ENCODE data around the gene VPS51. TPM values are rescaled to one million over a fixed set of nuclear protein-coding genes. Genes with fewer than 3 reads are reported as not detected.

VPS51 gene
- polyA plus RNA-seq, 3 donors, result 37.2 to 77.3 (median 39.4) TPM

GRCh38 chr11:65102142-65103095 is 6.4 kb downstream of the VPS51 start:
- no peak overlapping the region for H3K27ac Mint-ChIP-seq
- H3K9ac ChIP-seq (ENCODE audit: insufficient read depth, low read length, poor library complexity, severe bottlenecking), result no peak overlapping the region
- H3K27me3 Mint-ChIP-seq (ENCODE audit: low read depth in 3 of 3), result no peaks in the 10 kb centered on the region
- H4K20me1 ChIP-seq (ENCODE audit: insufficient read depth, low read length), result no peaks in the 10 kb centered on the region
- no peak overlapping the region for H3K4me2 ChIP-seq (replicated peaks; ENCODE audit: extremely low read depth, low read length, poor library complexity, severe bottlenecking)
- intact Hi-C loops (cut with micrococcal nuclease), result no loop called here
- no peak overlapping the region for H3K27ac ChIP-seq (ENCODE audit: low read depth in 1 of 2, low read length in 2 of 2)
- H3K4me3 Mint-ChIP-seq, result no peak overlapping the region
- peaks cover 33 to 48% of the 10 kb centered on the region in 2 donors for H3K36me3 Mint-ChIP-seq
- no peaks in the 10 kb centered on the region for H3K9me3 ChIP-seq (replicated peaks in 1 of 2; ENCODE audit: control insufficient read depth in 1 of 2, insufficient read depth in 1 of 2, low read length in 2 of 2)
- no peaks in the 10 kb centered on the region for H3K27me3 ChIP-seq (ENCODE audit: control insufficient read depth in 2 of 2, insufficient read depth in 2 of 2, low read length in 2 of 2)
- H3K4me3 ChIP-seq (replicated peaks in 1 of 3; ENCODE audit: low read depth in 2 of 3, low read length in 3 of 3), result no peak overlapping the region
- no peak for DNase-seq
- peaks cover 14 to 69% of the 10 kb centered on the region in 2 donors for H3K36me3 ChIP-seq (replicated peaks in 1 of 2; ENCODE audit: control insufficient read depth in 1 of 2, insufficient read depth in 2 of 2, low read length in 2 of 2)
- no peaks in the 10 kb centered on the region for H3K9me3 Mint-ChIP-seq
- TF ChIP-seq, protein P1, sequence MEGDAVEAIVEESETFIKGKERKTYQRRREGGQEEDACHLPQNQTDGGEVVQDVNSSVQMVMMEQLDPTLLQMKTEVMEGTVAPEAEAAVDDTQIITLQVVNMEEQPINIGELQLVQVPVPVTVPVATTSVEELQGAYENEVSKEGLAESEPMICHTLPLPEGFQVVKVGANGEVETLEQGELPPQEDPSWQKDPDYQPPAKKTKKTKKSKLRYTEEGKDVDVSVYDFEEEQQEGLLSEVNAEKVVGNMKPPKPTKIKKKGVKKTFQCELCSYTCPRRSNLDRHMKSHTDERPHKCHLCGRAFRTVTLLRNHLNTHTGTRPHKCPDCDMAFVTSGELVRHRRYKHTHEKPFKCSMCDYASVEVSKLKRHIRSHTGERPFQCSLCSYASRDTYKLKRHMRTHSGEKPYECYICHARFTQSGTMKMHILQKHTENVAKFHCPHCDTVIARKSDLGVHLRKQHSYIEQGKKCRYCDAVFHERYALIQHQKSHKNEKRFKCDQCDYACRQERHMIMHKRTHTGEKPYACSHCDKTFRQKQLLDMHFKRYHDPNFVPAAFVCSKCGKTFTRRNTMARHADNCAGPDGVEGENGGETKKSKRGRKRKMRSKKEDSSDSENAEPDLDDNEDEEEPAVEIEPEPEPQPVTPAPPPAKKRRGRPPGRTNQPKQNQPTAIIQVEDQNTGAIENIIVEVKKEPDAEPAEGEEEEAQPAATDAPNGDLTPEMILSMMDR (IDR thresholded peaks at IDR 0.05), result no peak
- H3K4me1 ChIP-seq (ENCODE audit: control insufficient read depth in 1 of 2, insufficient read depth in 2 of 2, low read length in 2 of 2), result peaks cover 0 to 7% of the 10 kb centered on the region in 2 donors
- H2AFZ ChIP-seq (ENCODE audit: insufficient read depth, low read depth, low read length, poor library complexity, severe bottlenecking), result no peak overlapping the region
- H3K79me2 ChIP-seq (ENCODE audit: insufficient read depth, low read length), result peaks cover 32% of the 10 kb centered on the region
- peaks cover 5% of the 10 kb centered on the region for H3K4me1 Mint-ChIP-seq
- WGBS (ENCODE audit: insufficient coverage), result 100% methylated on average over 5 of the region's 8 CpGs

GRCh38 chr11:65103476-65103875 is 7.5 kb downstream of the VPS51 start:
- no peak overlapping the region for H3K4me2 ChIP-seq (replicated peaks; ENCODE audit: extremely low read depth, low read length, poor library complexity, severe bottlenecking)
- Mint-ChIP-seq H3K36me3 (peaks cover 31 to 48% of the 10 kb centered on the region in 2 donors), H3K9me3 (no peaks in the 10 kb centered on the region), H3K4me3 (no peak overlapping the region), H3K27ac (no peak overlapping the region), H3K27me3 (ENCODE audit: low read depth in 3 of 3) (no peaks in the 10 kb centered on the region), H3K4me1 (peaks cover 5% of the 10 kb centered on the region)
- H3K9me3 ChIP-seq (replicated peaks in 1 of 2; ENCODE audit: control insufficient read depth in 1 of 2, insufficient read depth in 1 of 2, low read length in 2 of 2), result no peaks in the 10 kb centered on the region
- peaks cover 26% of the 10 kb centered on the region for H3K79me2 ChIP-seq (ENCODE audit: insufficient read depth, low read length)
- H3K36me3 ChIP-seq (replicated peaks in 1 of 2; ENCODE audit: control insufficient read depth in 1 of 2, insufficient read depth in 2 of 2, low read length in 2 of 2), result peaks cover 16 to 73% of the 10 kb centered on the region in 2 donors
- no peak overlapping the region for H3K9ac ChIP-seq (ENCODE audit: insufficient read depth, low read length, poor library complexity, severe bottlenecking)
- H4K20me1 ChIP-seq (ENCODE audit: insufficient read depth, low read length), result no peaks in the 10 kb centered on the region
- H2AFZ ChIP-seq (ENCODE audit: insufficient read depth, low read depth, low read length, poor library complexity, severe bottlenecking), result no peak overlapping the region
- no peak overlapping the region for H3K4me3 ChIP-seq (replicated peaks in 1 of 3; ENCODE audit: low read depth in 2 of 3, low read length in 3 of 3)
- no peak overlapping the region for H3K27ac ChIP-seq (ENCODE audit: low read depth in 1 of 2, low read length in 2 of 2)
- H3K27me3 ChIP-seq (ENCODE audit: control insufficient read depth in 2 of 2, insufficient read depth in 2 of 2, low read length in 2 of 2), result no peaks in the 10 kb centered on the region
- H3K4me1 ChIP-seq (ENCODE audit: control insufficient read depth in 1 of 2, insufficient read depth in 2 of 2, low read length in 2 of 2), result peaks cover 0 to 6% of the 10 kb centered on the region in 2 donors
- intact Hi-C loops (cut with micrococcal nuclease), result no loop called here
- TF ChIP-seq, protein P1 (IDR thresholded peaks at IDR 0.05), result no peak
- DNase-seq, result no peak
